Natural killer cell (primary cell): Measurements from ENCODE around the gene HIVEP3. TPM values are rescaled to one million over a fixed set of nuclear protein-coding genes. Genes with fewer than 3 reads are reported as not detected.

Experiments used
- ATAC-seq, 3 donors: fragments of 150-1000 bp in 2 of 3; fragments of 200-7000 bp in 1 of 3; cut with Tn5 transposase; 1 replicate in 1 of 3; 2 replicates in 2 of 3; pipeline ENCODE4 v1.10.0; 2021; ENCODE audit warnings: mild to moderate bottlenecking in 2 of 3, moderate library complexity in 2 of 3
- DNase-seq, 2 donors: peaks; one replicate each; pipeline versions ENCODE4 v3.0.0 to v3.0.0-alpha.2; 2013 to 2021; ENCODE audit warnings: mixed read lengths in 1 of 2
- H3K27ac ChIP-seq: one replicate; pipeline ENCODE4 v1.5.1; 2013; ENCODE audit warnings: mild to moderate bottlenecking, low read length
- H3K27me3 ChIP-seq: one replicate; pipeline ENCODE4 v1.6.1; 2013; ENCODE audit warnings: low read length; ENCODE audit not compliant: control insufficient read depth, insufficient read depth
- H3K36me3 ChIP-seq: one replicate; pipeline ENCODE4 v1.6.1; 2013; ENCODE audit warnings: low read length; ENCODE audit not compliant: control insufficient read depth, insufficient read depth
- H3K4me1 ChIP-seq: one replicate; pipeline ENCODE4 v1.6.1; 2013; ENCODE audit warnings: low read length; ENCODE audit not compliant: control insufficient read depth, insufficient read depth
- H3K4me3 ChIP-seq: one replicate; pipeline ENCODE4 v1.5.1; 2013; ENCODE audit warnings: low read length
- H3K9me3 ChIP-seq: one replicate; pipeline ENCODE4 v1.6.1; 2013; ENCODE audit warnings: low read length; ENCODE audit not compliant: control insufficient read depth, insufficient read depth
- H3K27ac Mint-ChIP-seq, 2 donors: one replicate each; pipeline ENCODE4 v1.8.0; 2022; ENCODE audit warnings: mild to moderate bottlenecking in 2 of 2, mixed read lengths in 2 of 2, moderate library complexity in 1 of 2
- H3K27me3 Mint-ChIP-seq, 2 donors: one replicate each; pipeline ENCODE4 v1.8.0; 2022; ENCODE audit warnings: low read depth in 2 of 2, mixed read lengths in 2 of 2
- H3K36me3 Mint-ChIP-seq: one replicate; pipeline ENCODE4 v1.8.0; 2022; ENCODE audit warnings: mixed read lengths
- H3K4me1 Mint-ChIP-seq, 2 donors: one replicate each; pipeline ENCODE4 v1.8.0; 2022; ENCODE audit warnings: mixed read lengths in 2 of 2
- H3K4me3 Mint-ChIP-seq: one replicate; pipeline ENCODE4 v1.8.0; 2022; ENCODE audit warnings: mild to moderate bottlenecking, moderate library complexity, mixed read lengths
- H3K9me3 Mint-ChIP-seq, 2 donors: one replicate each; pipeline ENCODE4 v1.8.0; 2022; ENCODE audit warnings: mixed read lengths in 2 of 2
- CTCF ChIP-seq: fragments of 200-600 bp; IDR thresholded peaks from one replicate; pipeline ENCODE4 v1.8.0; 2022; ENCODE audit warnings: antibody characterized with exemption
- WGBS: methylation state at CpG from one replicate; pipeline ENCODE4 v1.1.7; 2013; ENCODE audit warnings: missing lambda C conversion rate; ENCODE audit not compliant: insufficient coverage; 5-methylcytosine and 5-hydroxymethylcytosine counted together
- intact Hi-C: fragments of 100-400 bp; cut with micrococcal nuclease; formaldehyde crosslinking; loops from one replicate; pipeline ENCODE4 v1.14.2; 2022
- total RNA-seq, 4 donors: library from RNA; stranded (reverse); fragments of 120-200 nt in 1 of 4; gene quantifications; one replicate each; pipeline versions ENCODE4 v1.2.3 to v1.2.4, GENCODE V29; 2013 to 2022

HIVEP3 gene
- total RNA-seq, 3 donors from 2014 or later (not counting 1 experiment from before 2014, with no cell fraction given): 26.2 to 35.2 (median 29.8) TPM

DNA sequence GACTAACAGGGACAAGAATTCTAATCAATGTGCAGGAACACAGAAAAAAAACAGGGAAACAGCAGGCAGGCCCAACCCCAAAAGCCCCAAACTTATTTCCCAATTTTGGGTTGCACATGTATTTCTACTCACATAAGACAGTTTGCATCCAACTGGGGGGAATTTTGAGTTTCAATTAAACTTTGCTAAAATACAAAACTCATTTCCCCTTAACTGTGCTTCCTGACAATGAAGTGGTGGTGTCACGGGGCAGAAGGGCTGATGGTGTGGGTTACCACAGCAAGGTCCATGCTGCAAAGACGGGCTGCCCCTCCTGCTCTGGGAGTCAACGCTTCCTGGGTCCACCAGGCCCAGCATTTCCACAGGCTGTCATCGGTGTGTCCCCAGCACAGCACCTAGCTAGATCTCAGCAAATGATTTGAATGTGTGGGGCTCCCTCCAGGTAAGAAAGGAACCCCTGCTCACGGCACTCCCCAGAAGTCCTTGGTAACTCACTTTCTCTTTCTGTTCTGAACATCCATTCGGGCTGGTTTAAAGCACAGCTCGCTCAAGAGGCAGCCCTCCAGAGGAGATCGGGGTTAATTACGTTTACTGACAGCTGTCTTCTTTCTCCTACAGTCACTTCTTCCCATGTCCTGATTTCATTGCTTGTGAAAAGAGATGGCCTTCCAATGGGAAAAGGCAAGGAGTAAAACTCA lies 27.4 kb downstream of the HIVEP3 start:
- no peaks in the 10 kb centered on the region for H3K27me3 ChIP-seq
- TF ChIP-seq CTCF: peak; percentile 27
- 0% methylated on average over 9 of the region's 9 CpGs for WGBS
- peak; percentile 62 to 87 for DNase-seq
- Mint-ChIP-seq H3K4me3 (peak overlapping the region; percentile 88), H3K36me3 (no peaks in the 10 kb centered on the region), H3K4me1 (peaks cover 80% of the 10 kb centered on the region in 2 donors), H3K27ac (peak overlapping the region; percentile 90 to 92), H3K9me3 (no peaks in the 10 kb centered on the region), H3K27me3 (no peaks in the 10 kb centered on the region)
- no peaks in the 10 kb centered on the region for H3K36me3 ChIP-seq
- peak overlapping the region; percentile 36 for H3K4me3 ChIP-seq
- H3K9me3 ChIP-seq: no peaks in the 10 kb centered on the region
- intact Hi-C loops: loop anchor here (1.0 to 10.0 kb wide), 4 partner anchors 25 to 1043 kb away; no protein-coding TSS in a partner anchor
- H3K4me1 ChIP-seq: peaks cover 85% of the 10 kb centered on the region
- peak overlapping the region; percentile 81 for H3K27ac ChIP-seq
- ATAC-seq: peak; percentile 61 to 80 (median 70)

DNA sequence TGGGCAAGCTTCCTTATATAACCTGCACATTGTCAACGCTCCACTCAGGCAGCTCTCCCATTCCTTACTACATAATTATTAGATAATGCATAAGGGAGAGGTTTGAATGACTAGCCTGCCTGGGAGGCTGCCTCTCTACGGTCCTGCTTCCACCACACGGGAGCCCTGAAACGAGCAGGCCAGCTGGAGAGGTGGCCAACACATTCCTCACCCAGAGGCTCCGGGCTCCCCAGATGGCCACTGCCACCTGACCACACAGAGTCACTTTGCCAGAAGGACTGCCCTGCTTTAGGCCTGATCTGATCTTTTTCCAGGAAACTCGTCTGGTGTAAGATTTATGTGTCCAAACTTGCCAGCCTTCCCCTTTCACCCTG lies 27.9 kb downstream of the HIVEP3 start:
- ATAC-seq: no peak
- Mint-ChIP-seq H3K4me3 (peak overlapping the region; percentile 88), H3K9me3 (no peaks in the 10 kb centered on the region), H3K36me3 (no peaks in the 10 kb centered on the region), H3K4me1 (peaks cover 81% of the 10 kb centered on the region in 2 donors), H3K27me3 (no peaks in the 10 kb centered on the region), H3K27ac (peak overlapping the region; percentile 90 to 92)
- DNase-seq: no peak
- Histone ChIP-seq H3K27ac (peak overlapping the region; percentile 81), H3K4me1 (peaks cover 80% of the 10 kb centered on the region), H3K27me3 (no peaks in the 10 kb centered on the region), H3K9me3 (no peaks in the 10 kb centered on the region), H3K36me3 (no peaks in the 10 kb centered on the region), H3K4me3 (peak overlapping the region; percentile 36)
- intact Hi-C loops: loop anchor here (1.0 to 10.0 kb wide), 4 partner anchors 25 to 1044 kb away; no protein-coding TSS in a partner anchor
- WGBS: 38% methylated on average over 5 of the region's 6 CpGs
- TF ChIP-seq CTCF: no peak

DNA sequence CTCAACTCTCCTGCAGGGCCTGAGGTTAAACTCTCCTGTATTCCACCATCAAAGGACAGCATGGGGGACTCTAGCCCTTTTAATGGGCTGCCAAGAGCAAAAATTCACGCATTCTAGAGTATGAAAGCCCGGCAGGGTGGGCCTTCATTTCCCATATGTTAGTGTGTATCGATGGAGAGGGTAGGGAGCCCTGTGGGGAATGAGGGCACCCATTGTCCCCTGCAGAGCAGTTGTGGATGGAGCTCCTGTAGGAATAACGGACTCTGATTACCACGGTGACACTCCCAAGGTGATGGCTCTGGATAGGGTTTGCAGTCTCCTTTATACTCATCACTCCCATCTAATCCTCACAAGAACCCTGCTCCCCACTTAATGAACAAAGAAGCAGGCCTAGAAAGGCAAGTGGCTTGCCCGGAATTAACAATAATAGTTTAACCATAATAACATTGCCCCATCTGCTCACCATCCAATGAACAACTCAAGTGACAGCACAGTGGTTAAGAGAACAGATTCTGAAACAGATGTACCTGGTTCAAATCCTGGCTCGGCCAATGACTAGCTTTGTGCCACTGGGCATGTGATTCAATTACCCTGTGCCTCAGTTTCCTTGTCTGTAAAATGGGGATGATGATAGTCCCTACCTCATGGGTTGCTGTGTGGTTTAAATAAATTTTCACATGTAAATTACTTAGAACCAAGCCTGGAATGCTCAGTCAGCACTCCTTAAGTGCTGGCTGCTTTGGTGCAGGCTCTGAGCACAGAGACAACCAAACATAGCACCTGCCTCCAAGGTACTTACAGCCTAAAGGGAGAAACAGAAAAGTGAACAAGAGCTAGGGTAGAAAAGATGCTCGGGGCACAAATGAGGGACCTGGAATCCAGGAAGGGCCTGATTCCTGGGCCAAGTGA lies 29.0 kb downstream of the HIVEP3 start:
- H3K36me3 ChIP-seq: no peaks in the 10 kb centered on the region
- Mint-ChIP-seq H3K36me3 (no peaks in the 10 kb centered on the region), H3K4me3 (peak overlapping the region; percentile 51), H3K27ac (peak overlapping the region; percentile 90 to 92), H3K4me1 (peaks cover 71 to 72% of the 10 kb centered on the region in 2 donors), H3K9me3 (no peaks in the 10 kb centered on the region), H3K27me3 (no peaks in the 10 kb centered on the region)
- 96% methylated on average over 8 of the region's 8 CpGs for WGBS
- H3K4me1 ChIP-seq: peaks cover 69% of the 10 kb centered on the region
- no peak for DNase-seq
- no peak for ATAC-seq
- TF ChIP-seq CTCF: no peak
- H3K27ac ChIP-seq: no peak overlapping the region
- H3K9me3 ChIP-seq: no peaks in the 10 kb centered on the region
- no peaks in the 10 kb centered on the region for H3K27me3 ChIP-seq
- intact Hi-C loops: loop anchor here (2.0 to 10.0 kb wide), 4 partner anchors 87 to 1045 kb away; no protein-coding TSS in a partner anchor
- H3K4me3 ChIP-seq: no peak overlapping the region
